Pancreas (tissue), 10 donors: ENCODE data around the gene BABAM2. TPM values are rescaled to one million over a fixed set of nuclear protein-coding genes. Genes with fewer than 3 reads are reported as not detected.

Experiments
- ATAC-seq, 4 donors: fragments of 200-7000 bp; cut with Tn5 transposase; one replicate each; pipeline versions ENCODE4 v1.8.0 to v1.9.1; 2020; ENCODE audit warnings: mild to moderate bottlenecking in 4 of 4, moderate library complexity in 4 of 4
- DNase-seq, 6 donors: peaks; one replicate each; pipeline ENCODE4 v3.0.0-alpha.2; 2020
- FAIRE-seq: peaks from 2 replicates; lab custom pipeline; 2012; peaks lifted over from hg19 to GRCh38; lab: Jason Lieb, UNC
- H3K27ac ChIP-seq, 4 donors: fragments of 200-600 bp; sonication (generic); 1 replicate in 3 of 4; 2 replicates in 1 of 4; pipeline versions ENCODE4 v1.5.0 to v1.8.0; 2020
- H3K27me3 ChIP-seq, 4 donors: fragments of 200-600 bp; one replicate each; pipeline ENCODE4 v1.8.0; 2021
- H3K36me3 ChIP-seq, 3 donors: fragments of 200-600 bp; sonication (generic) in 1 of 3; one replicate each; pipeline versions ENCODE4 v1.5.0 to v1.8.0; 2020 to 2021
- H3K4me1 ChIP-seq, 3 donors: fragments of 200-600 bp; one replicate each; pipeline ENCODE4 v1.8.0; 2021
- H3K4me3 ChIP-seq, 4 donors: fragments of 200-600 bp; sonication (generic) in 2 of 4; one replicate each; pipeline versions ENCODE4 v1.5.0 to v1.8.0; 2020 to 2021
- H3K9me3 ChIP-seq, 4 donors: fragments of 200-600 bp; one replicate each; pipeline ENCODE4 v1.8.0; 2021
- CTCF ChIP-seq, 4 donors: fragments of 200-600 bp; sonication (generic) in 3 of 4; IDR thresholded peaks; one replicate each; pipeline versions ENCODE4 v1.5.0 to v1.8.0; 2021; ENCODE audit warnings: antibody characterized with exemption in 4 of 4
- WGBS, 2 donors: extraction: QIAGEN DNeasy Blood & Tissue Kit; methylation state at CpG; one replicate each; pipeline ENCODE4 v1.1.7; 2013; 5-methylcytosine and 5-hydroxymethylcytosine counted together
- intact Hi-C, 3 donors: fragments of 100-400 bp; cut with DNase I; formaldehyde crosslinking; loops; one replicate each; pipeline versions ENCODE4 v1.11.1 to v1.14.2; 2022
- polyA plus RNA-seq, 2 donors: library from polyadenylated mRNA; stranded (reverse); fragments of 200-250 nt; gene quantifications; one replicate each; pipeline ENCODE4 v1.2.3, GENCODE V29; 2013
- total RNA-seq, 6 donors: library from RNA; stranded (reverse); fragmentation: NEBNext Ultra II Directional in 4 of 6; extraction: Animal tissue kit (Norgen Biotek cat#: 25700) in 4 of 6; gene quantifications; one replicate each; pipeline versions ENCODE4 v1.2.1 to v1.2.4, GENCODE V29; 2021 to 2023
- donor health status: healthy with polysubstance abuse.
- donor health status: DM: no; HTN: no; CAD: no; lungs with moderate emphysema.
- donor health status: DM: no; HTN: no; CAD: no.
- donor health status: control.
- donor health status: control.
- donor health status: Bipolar disorder and iron deficiency.
- donor health status: DM: yes; HTN: yes; CAD: no.
- donor health status: DM: no; HTN: no; CAD: no.
- donor health status: DM: no; HTN: no; CAD: no.
- donor health status: DM: yes; HTN: yes; CAD: no.

The BABAM2 gene
- total and polyA plus RNA-seq, 8 donors, result 9.4 to 21.3 (median 15.6) TPM

- TF ChIP-seq CTCF (IDR thresholded peaks at IDR 0.05), result no peak
- Histone ChIP-seq H3K4me3 (no peak overlapping the region), H3K27me3 (no peaks in the 10 kb centered on the region), H3K9me3 (no peaks in the 10 kb centered on the region), H3K36me3 (no peaks in the 10 kb centered on the region), H3K27ac (no peak overlapping the region), H3K4me1 (peaks cover 0 to 3% (median 0%) of the 10 kb centered on the region in 3 donors)
- ATAC-seq (no peak), FAIRE-seq (no peak), DNase-seq (no peak)
- intact Hi-C loops, result no loop called here
- 88 to 89% methylated on average over 5 of the region's 5 CpGs for WGBS, 2 donors
These were observed 103.6 kb downstream of the BABAM2 start for GRCh38 chr2:27993950-27994728.

GRCh38 chr2:27996156-27996922 is 105.8 kb downstream of the BABAM2 start:
- no peaks in the 10 kb centered on the region for H3K27me3 ChIP-seq
- H3K36me3 ChIP-seq, result no peaks in the 10 kb centered on the region
- no peak overlapping the region for H3K27ac ChIP-seq
- no peak for FAIRE-seq
- DNase-seq, result no peak
- TF ChIP-seq CTCF (IDR thresholded peaks at IDR 0.05), result no peak
- peaks cover 0 to 3% (median 0%) of the 10 kb centered on the region in 3 donors for H3K4me1 ChIP-seq
- no peak overlapping the region for H3K4me3 ChIP-seq
- H3K9me3 ChIP-seq, result no peaks in the 10 kb centered on the region
- 89 to 90% methylated on average over 5 of the region's 5 CpGs for WGBS, 2 donors
- intact Hi-C loops, result no loop called here
- ATAC-seq, result no peak

DNA sequence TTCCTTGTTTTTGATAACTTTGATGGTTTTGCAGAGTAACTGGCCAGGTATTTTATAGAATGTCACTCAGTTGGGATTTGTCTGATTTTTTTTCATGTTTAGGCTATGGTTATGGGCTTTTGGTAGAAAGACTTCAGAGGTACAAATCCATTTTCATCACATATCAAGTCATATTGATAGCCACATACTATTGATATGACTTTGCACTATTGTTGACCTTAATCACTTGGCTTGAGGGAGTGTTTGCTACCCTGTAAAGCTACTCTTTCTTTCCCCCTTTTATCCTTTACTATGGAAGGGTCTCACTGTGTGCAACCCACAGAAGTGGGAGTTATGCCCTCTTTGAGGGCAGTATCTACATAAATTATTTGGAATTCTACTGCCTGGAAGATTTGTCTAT is 109.8 kb downstream of the BABAM2 start:
- Histone ChIP-seq H3K27ac (no peak overlapping the region), H3K9me3 (no peaks in the 10 kb centered on the region), H3K27me3 (no peaks in the 10 kb centered on the region), H3K4me3 (no peak overlapping the region), H3K36me3 (no peaks in the 10 kb centered on the region), H3K4me1 (peaks cover 0 to 3% (median 0%) of the 10 kb centered on the region in 3 donors)
- TF ChIP-seq CTCF (IDR thresholded peaks at IDR 0.05), result no peak
- ATAC-seq (no peak), DNase-seq (no peak), FAIRE-seq (no peak)
- intact Hi-C loops, result no loop called here

GRCh38 chr2:28002181-28002580 is 111.7 kb downstream of the BABAM2 start:
- no peak overlapping the region for H3K27ac ChIP-seq
- WGBS, 2 donors, result 97 to 100% methylated on average over 2 of the region's 2 CpGs
- no peak for FAIRE-seq
- intact Hi-C loops, result no loop called here
- no peaks in the 10 kb centered on the region for H3K36me3 ChIP-seq
- no peak for DNase-seq
- ATAC-seq, result no peak
- no peaks in the 10 kb centered on the region for H3K27me3 ChIP-seq
- peaks cover 0 to 3% (median 0%) of the 10 kb centered on the region in 3 donors for H3K4me1 ChIP-seq
- TF ChIP-seq CTCF (IDR thresholded peaks at IDR 0.05), result no peak
- no peak overlapping the region for H3K4me3 ChIP-seq
- H3K9me3 ChIP-seq, result no peaks in the 10 kb centered on the region
